ENCODE results near the gene TMCO1. TPM values are rescaled to one million over a fixed set of nuclear protein-coding genes. Genes with fewer than 3 reads are reported as not detected.

Gene TMCO1
- total RNA-seq, 1 experiment from 2014 or later: 70.1 TPM

DNA sequence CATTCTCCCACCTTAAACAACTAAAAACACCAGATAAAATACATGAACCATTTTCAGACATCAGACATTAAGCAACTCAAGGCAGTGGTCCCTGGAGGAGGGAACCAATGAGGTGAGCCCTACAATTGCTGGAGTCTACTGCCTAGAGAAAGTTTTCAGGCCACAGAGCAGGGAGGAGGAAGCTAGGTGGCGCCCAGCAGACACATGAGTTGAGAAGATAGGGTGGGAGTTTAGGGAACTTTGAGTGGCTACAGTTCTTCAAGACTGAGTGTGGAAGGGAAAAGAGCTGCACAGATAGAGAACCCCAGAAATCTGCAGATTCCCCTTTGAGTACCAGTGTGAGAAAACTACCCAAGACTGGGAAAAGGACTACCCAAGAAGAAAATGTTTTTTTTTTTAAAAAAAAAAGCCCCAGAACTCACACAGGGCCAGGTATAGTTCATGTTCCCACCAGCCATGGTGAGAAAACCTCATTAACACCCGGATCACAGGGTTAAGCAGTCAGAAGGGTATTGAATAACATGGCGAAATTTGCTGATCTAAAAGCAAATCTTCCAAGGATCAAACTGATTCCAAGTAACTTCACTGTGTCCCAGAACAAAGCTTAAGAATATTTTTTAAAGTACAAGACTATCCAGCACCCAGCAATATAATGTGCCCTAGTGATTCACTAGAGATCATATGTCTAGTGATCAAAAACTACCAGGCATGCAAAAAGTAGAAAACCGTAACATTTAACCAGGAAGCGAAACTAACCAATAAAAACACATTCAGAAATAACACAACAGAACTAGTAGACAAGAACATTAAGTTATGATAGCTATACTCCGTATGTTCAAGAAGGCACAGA, 82.3 kb downstream of the TMCO1 start:
- Mint-ChIP-seq H3K27me3 (ENCODE audit: low read depth) (no peaks in the 10 kb centered on the region), H3K36me3 (ENCODE audit: insufficient read depth in 1 of 3, low read depth in 3 of 3) (peaks cover 33 to 58% (median 48%) of the 10 kb centered on the region in 3 experiments), H3K4me3 (no peak overlapping the region), H3K27ac (0 out of 7 replicates have a peak overlapping the region, but pooled peaks of 2 of the 3 experiments have one; percentile 21 to 40), H3K4me1 (0 out of 4 replicates have a peak, but pooled peaks cover 0 to 3% of the 10 kb centered on the region in 2 experiments), H3K9me3 (peaks cover 13 to 19% of the 10 kb centered on the region in 2 experiments; a peak in 4 of 5 replicates)
- Histone ChIP-seq H3K14ac (ENCODE audit: insufficient read depth, low read length) (no peak overlapping the region), H3K9ac (ENCODE audit: extremely low read depth, insufficient read length, low read length) (no peak overlapping the region), H2BK20ac (ENCODE audit: low read depth, low read length, poor library complexity, severe bottlenecking) (no peak overlapping the region), H3K23me2 (ENCODE audit: insufficient read length, low read depth, low read length, poor library complexity, severe bottlenecking) (no peaks in the 10 kb centered on the region), H2AK5ac (ENCODE audit: insufficient read length, low read length) (no peak overlapping the region), H4K5ac (ENCODE audit: insufficient read length, low read depth, low read length) (no peak overlapping the region), H3K27ac (ENCODE audit: insufficient read length, low read depth, low read length) (no peak overlapping the region), H4K8ac (replicated peaks; ENCODE audit: insufficient read length, low read depth, low read length) (no peak overlapping the region), H3K56ac (ENCODE audit: insufficient read length, low read depth, low read length) (no peak overlapping the region), H2BK5ac (ENCODE audit: insufficient read length, low read length) (no peak overlapping the region), H3K23ac (ENCODE audit: insufficient read length, low read depth, low read length) (no peak overlapping the region), H2BK120ac (ENCODE audit: low read depth, low read length, poor library complexity, severe bottlenecking) (no peak overlapping the region), H3K18ac (ENCODE audit: insufficient read length, low read depth, low read length) (no peak overlapping the region), H2BK15ac (ENCODE audit: low read depth, low read length) (no peak overlapping the region), H3K4me1 (ENCODE audit: insufficient read depth, low read length) (no peaks in the 10 kb centered on the region), H3K9me3 (ENCODE audit: control insufficient read depth, low read depth, low read length) (no peaks in the 10 kb centered on the region), H3K79me2 (ENCODE audit: insufficient read depth, low read length) (no peaks in the 10 kb centered on the region; the same call in 1 of the 2 replicates), H3K27me3 (ENCODE audit: insufficient read depth, low read length) (no peaks in the 10 kb centered on the region), H3T11ph (ENCODE audit: low read length) (no peak overlapping the region), H3K4me2 (ENCODE audit: insufficient read depth, insufficient read length, low read length) (no peak overlapping the region), H4K91ac (ENCODE audit: insufficient read length, low read depth, low read length) (no peak overlapping the region), H4K20me1 (ENCODE audit: control insufficient read depth, insufficient read depth, insufficient read length) (no peaks in the 10 kb centered on the region), H3K4ac (ENCODE audit: low read depth, low read length) (no peak overlapping the region), H3K79me1 (ENCODE audit: insufficient read depth, low read depth, low read length, poor library complexity, severe bottlenecking) (peaks cover 3% of the 10 kb centered on the region), H2AFZ (ENCODE audit: low read length) (no peak overlapping the region), H2BK12ac (ENCODE audit: insufficient read length, low read depth, low read length) (no peak overlapping the region)
- TF ChIP-seq, protein P1, sequence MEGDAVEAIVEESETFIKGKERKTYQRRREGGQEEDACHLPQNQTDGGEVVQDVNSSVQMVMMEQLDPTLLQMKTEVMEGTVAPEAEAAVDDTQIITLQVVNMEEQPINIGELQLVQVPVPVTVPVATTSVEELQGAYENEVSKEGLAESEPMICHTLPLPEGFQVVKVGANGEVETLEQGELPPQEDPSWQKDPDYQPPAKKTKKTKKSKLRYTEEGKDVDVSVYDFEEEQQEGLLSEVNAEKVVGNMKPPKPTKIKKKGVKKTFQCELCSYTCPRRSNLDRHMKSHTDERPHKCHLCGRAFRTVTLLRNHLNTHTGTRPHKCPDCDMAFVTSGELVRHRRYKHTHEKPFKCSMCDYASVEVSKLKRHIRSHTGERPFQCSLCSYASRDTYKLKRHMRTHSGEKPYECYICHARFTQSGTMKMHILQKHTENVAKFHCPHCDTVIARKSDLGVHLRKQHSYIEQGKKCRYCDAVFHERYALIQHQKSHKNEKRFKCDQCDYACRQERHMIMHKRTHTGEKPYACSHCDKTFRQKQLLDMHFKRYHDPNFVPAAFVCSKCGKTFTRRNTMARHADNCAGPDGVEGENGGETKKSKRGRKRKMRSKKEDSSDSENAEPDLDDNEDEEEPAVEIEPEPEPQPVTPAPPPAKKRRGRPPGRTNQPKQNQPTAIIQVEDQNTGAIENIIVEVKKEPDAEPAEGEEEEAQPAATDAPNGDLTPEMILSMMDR (conservative IDR thresholded peaks at IDR 0.05): peak; percentile 48; the same call in 2 of the 3 replicates
- DNase-seq: peak; percentile 34
- no CpG with 5 or more reads among the region's 6 CpGs for WGBS (ENCODE audit: extremely low coverage, insufficient read length, low lambda C conversion rate)
